Measurements from ENCODE around the gene DOCK4. TPM values are rescaled to one million over a fixed set of nuclear protein-coding genes. Genes with fewer than 3 reads are reported as not detected.

DOCK4 gene
- total RNA-seq, 1 experiment from 2014 or later: 20.4 TPM

DNA sequence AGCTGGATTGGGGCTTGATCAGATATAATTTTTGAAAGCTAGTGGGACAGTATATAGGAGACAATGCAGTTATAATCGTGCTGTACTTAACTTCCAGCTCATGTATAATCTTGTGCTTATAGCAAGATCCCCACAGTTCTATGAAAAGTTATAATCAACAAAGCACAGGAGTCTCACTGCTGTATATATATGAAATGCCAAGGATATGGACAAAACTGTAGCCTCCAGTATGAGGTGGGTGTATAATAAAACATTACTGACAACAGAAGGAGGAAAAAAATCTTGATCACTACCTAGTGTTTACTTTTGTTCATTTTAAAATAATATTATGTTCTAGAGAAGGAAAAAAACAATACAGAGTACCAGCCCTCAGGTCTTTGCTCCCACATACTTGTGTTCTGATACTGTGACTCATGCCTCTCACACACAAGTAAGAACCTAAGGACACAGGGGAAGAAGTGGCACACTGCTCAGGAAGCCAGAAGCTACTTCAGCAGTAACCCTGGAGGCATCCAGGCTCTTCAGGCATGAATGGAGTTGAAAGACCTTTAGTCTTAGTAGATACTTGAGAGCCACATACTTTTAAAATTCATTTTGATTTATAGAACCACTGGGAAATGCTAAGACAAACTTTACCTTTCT is 378.2 kb downstream of the DOCK4 start (continued):
- TF ChIP-seq AFF4 (CRISPR knock-in tag; IDR thresholded peaks at IDR 0.05; ENCODE audit: borderline replicate concordance): no peak
- TF ChIP-seq MAX (CRISPR knock-in tag; IDR thresholded peaks at IDR 0.05): no peak
- TF ChIP-seq JUN (CRISPR knock-in tag; IDR thresholded peaks at IDR 0.05): no peak
- TF ChIP-seq CTCF (IDR thresholded peaks at IDR 0.05): no peak
- TF ChIP-seq, protein P1, sequence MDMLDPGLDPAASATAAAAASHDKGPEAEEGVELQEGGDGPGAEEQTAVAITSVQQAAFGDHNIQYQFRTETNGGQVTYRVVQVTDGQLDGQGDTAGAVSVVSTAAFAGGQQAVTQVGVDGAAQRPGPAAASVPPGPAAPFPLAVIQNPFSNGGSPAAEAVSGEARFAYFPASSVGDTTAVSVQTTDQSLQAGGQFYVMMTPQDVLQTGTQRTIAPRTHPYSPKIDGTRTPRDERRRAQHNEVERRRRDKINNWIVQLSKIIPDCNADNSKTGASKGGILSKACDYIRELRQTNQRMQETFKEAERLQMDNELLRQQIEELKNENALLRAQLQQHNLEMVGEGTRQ (CRISPR knock-in tag; IDR thresholded peaks at IDR 0.05): no peak
- no peak for TF ChIP-seq NR1H2 (CRISPR knock-in tag; IDR thresholded peaks at IDR 0.05)
- TF ChIP-seq NFYB (CRISPR knock-in tag; conservative IDR thresholded peaks at IDR 0.05; ENCODE audit: low read depth): no peak

GRCh38 chr7:111825046-111825445 is 381.2 kb downstream of the DOCK4 start:
- no peak for TF ChIP-seq IRF2 (CRISPR knock-in tag; IDR thresholded peaks at IDR 0.05; ENCODE audit: borderline replicate concordance, low read depth)
- TF ChIP-seq ZNF138 (CRISPR knock-in tag; conservative IDR thresholded peaks at IDR 0.05): no peak
- Mint-ChIP-seq H3K4me3 (no peak overlapping the region), H3K9me3 (peaks cover 3% of the 10 kb centered on the region; the same call in 1 of the 2 replicates), H3K27me3 (ENCODE audit: low read depth) (no peaks in the 10 kb centered on the region), H3K36me3 (no peaks in the 10 kb centered on the region), H3K27ac (no peak overlapping the region), H3K4me1 (no peaks in the 10 kb centered on the region)
- ATAC-seq (no peak), DNase-seq (ENCODE audit: low spot score) (no peak)
- ChIA-PET CTCF (no interaction called here), POLR2A (no interaction called here)

DNA sequence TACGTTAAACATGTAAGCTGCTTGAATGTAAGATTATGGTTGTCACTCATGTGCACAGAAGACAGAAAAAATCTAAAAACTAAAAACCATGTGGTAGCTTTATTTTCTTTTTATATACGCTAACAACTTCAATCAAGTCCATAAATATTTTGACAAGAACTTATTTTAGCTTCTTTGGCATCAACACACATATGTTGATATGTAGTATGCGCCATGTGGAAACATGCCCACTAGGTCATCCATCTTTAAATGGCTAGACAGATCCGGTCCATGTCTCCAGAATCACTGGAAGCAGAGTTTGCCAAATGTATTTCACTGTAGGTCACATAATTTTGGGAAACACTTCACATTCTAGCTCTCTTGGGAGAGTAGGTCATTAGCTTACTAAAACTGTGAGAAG is 382.4 kb downstream of the DOCK4 start:
- ChIA-PET POLR2A (no interaction called here), CTCF (interaction anchor here (0.6 to 1.3 kb wide), 2 partner anchors 60 to 72 kb away, joined by 3 to 5 read pairs; no protein-coding TSS in a partner anchor)
- Mint-ChIP-seq H3K36me3 (no peaks in the 10 kb centered on the region), H3K27me3 (ENCODE audit: low read depth) (no peaks in the 10 kb centered on the region), H3K4me1 (no peaks in the 10 kb centered on the region), H3K4me3 (no peak overlapping the region), H3K27ac (no peak overlapping the region), H3K9me3 (peaks cover 3% of the 10 kb centered on the region; the same call in 1 of the 2 replicates)
- DNase-seq (ENCODE audit: low spot score) (no peak), ATAC-seq (no peak)
- TF ChIP-seq AR (CRISPR knock-in tag; IDR thresholded peaks at IDR 0.05): no peak
- no peak for TF ChIP-seq MYBL2 (CRISPR knock-in tag; IDR thresholded peaks at IDR 0.05)
- TF ChIP-seq E2F5 (CRISPR knock-in tag; IDR thresholded peaks at IDR 0.05): no peak
- no peak for TF ChIP-seq FOXK1 (CRISPR knock-in tag; IDR thresholded peaks at IDR 0.05)
- no peak for TF ChIP-seq HMGXB4 (CRISPR knock-in tag; IDR thresholded peaks at IDR 0.05)
- no peak for TF ChIP-seq ZNF219 (CRISPR knock-in tag; IDR thresholded peaks at IDR 0.05; ENCODE audit: borderline replicate concordance)
- no peak for TF ChIP-seq ZSCAN18 (CRISPR knock-in tag; IDR thresholded peaks at IDR 0.05)
